HG02610 (cell line): Measurements from ENCODE around the gene LYPD4.
A peak's percentile ranks its signal among the peaks of the same experiment; 100 is the strongest.

Source experiments
- ATAC-seq: cut with Tn5 transposase; IDR thresholded peaks from one replicate; pipeline ENCODE4 v1.9.1; 2021; ENCODE audit warnings: mild to moderate bottlenecking, moderate library complexity; ENCODE audit not compliant: unreplicated experiment

Gene LYPD4

GRCh38 chr19:41844601-41845000 lies at the start of gene LYPD4:
LYPD4 (minus strand) TSS chr19:41844683; CDS start chr19:41839285, 5,398 bp downstream.
- ATAC-seq = no peak

- ATAC-seq = no peak
Measured at GRCh38 chr19:41893899-41894298, 49.4 kb upstream of the LYPD4 start.

DNA sequence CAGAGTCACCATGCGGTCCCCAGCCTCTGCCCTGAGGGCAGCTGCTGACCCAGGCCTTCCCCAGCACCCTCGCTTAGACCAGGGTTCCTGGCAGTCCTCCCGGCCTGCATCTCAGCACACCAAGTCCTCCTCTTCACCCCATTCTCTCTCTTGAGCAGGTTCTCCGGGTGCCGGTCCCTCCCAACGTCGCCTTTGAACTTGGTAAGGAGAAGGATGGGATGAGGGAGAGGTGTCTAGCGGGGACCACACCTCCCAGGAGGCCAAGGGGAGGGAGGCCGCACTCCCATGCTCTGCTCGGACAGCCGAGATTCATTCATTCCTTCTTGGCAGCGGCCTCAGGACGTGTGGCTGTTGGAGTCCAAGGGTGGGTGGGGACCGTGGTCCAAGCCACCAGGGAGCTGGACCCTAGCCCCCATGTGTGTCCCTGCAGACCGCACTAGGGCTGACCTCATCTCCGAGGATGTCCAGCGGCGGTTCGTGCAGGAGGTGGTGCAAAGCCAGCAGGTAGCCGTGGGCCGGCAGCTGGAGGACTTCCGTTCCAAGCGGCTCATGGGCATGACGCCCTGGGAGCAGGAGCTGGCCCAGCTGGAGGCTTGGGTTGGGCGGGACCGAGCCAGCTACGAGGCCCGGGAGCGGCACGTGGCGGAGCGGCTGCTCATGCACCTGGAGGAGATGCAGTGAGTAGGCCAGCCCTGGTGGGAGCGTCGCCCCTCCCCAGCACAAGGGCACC lies 47.9 kb upstream of the LYPD4 start:
- ATAC-seq = no peak

GRCh38 chr19:41890936-41891335 lies 46.5 kb upstream of the LYPD4 start:
- ATAC-seq = no peak

- no peak for ATAC-seq
Measured at GRCh38 chr19:41889896-41890295, 45.4 kb upstream of the LYPD4 start.

GRCh38 chr19:41888926-41889325 lies 44.4 kb upstream of the LYPD4 start:
- ATAC-seq = no peak

GRCh38 chr19:41887711-41888382 lies 43.4 kb upstream of the LYPD4 start:
- ATAC-seq = no peak

DNA sequence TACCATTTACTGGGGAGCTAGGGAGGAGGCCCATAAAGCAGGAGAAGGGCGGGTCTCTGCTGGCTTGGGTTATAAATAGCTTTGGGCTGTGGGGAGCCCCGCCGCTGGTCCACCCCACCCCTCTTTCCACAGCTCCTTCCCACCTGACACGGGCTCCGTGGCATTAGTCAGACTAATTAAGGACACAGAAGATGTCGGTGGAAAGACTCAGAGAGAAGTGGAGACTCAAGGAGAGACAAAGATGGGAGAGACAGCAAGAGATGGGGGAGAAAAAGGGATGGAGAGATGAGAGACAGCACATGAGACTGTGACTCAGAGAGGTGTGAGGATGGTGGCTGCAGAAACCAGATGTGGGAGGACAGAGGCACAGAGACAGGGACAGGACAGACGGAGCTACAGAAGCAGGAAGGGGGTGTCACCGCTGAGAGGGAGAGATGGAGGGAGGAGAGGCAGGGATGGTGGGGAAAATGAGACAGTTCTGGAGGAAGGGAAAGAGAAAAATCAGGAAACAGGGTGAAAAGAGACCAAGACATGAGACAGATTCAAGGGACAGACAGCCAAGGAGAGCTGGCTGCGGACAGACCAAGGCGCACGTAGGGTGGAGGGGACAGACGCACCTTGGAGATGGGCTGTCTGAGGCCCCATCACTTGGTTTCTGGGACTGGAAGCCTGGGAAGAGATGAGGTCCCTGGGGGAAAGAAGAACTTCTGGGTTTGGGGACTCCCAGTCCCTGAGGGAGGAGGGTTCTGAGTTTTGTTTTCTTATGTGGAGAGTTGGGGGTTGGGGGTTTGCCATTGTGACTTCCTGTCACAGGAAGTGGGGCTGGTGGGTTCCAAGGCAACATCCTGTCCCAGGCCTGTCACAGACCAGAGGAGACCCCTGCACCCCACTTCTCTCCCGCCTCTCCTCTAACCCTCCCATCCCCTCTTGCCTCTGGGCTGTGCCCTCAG lies 42.6 kb upstream of the LYPD4 start:
- ATAC-seq = no peak

- ATAC-seq = peak; percentile 76
Measured at GRCh38 chr19:41883821-41884733, 39.6 kb upstream of the LYPD4 start.

- ATAC-seq = no peak
Measured at GRCh38 chr19:41883463-41883820, 39.0 kb upstream of the LYPD4 start.

- ATAC-seq = no peak
Measured at GRCh38 chr19:41882568-41883462, 38.3 kb upstream of the LYPD4 start, which contains the start of gene ARHGEF1. ARHGEF1 (plus strand) TSS chr19:41883184; CDS start chr19:41888083, 4,899 bp downstream.

DNA sequence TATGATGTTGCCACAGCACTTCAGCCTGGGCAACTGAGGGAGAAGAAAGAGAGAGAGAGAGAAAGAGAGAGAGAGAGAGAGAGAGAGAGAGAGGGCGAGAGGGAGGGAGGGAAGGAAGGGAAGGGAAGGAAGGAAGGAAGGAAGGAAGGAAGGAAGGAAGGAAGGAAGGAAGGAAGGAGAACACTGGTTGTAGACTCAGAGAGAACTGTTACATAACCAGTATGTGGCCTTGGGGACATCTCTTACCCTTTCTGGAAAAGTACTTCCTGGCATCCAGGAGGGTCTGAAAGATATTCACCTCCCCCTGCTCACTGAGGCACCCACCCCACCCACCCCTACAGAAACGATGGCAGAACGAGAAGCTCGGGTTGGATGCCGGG lies 35.8 kb upstream of the LYPD4 start:
- no peak for ATAC-seq

GRCh38 chr19:41879670-41880328 lies 35.3 kb upstream of the LYPD4 start:
- no peak for ATAC-seq

- no peak for ATAC-seq
Measured at GRCh38 chr19:41879080-41879479, 34.6 kb upstream of the LYPD4 start.

GRCh38 chr19:41877916-41878905 lies 33.7 kb upstream of the LYPD4 start:
- peak; percentile 32 for ATAC-seq

DNA sequence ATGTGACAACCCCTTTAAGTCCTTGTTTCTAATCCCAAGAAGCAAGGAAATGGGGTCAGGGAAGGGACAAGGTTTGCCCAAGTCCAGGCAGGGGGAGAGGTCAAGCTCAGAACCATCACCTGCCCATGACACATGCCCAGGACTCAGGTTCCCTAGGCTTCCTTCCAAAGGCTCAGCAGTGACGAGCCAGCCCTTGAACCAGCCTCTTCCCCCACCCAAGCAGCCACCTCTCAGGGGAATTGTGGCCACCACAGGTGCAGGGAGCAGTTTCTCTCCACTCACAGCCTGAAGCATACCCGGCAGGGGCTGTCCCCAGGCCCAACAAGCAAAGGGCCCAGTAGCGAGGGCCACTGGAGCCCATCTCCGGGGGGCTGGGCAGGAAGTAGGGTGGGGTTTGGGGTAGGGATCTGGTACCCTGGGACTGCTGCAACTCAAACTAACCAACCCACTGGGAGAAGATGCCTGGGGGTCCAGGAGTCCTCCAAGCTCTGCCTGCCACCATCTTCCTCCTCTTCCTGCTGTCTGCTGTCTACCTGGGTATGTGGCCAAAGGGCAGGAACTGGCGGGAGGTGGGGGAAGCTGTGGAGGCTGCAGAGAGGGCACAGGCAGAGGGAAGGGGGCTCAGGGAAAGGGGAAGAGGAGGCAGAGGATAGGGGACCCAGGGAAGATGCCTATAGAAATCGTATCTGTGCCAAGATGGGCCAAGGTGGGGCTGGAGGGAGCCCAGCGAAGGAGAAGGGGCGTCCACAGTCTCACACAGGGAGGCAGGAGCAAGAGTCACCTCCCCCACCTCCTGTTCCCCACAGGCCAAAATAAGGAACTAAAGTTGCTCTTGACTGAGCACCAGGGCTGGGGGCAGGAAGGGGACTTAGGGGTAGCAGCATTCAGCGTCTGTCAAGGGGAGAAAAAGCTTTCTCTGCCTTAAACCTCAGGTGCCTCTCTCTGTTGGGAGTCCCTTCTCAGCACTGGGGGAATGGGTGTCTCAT lies 32.7 kb upstream of the LYPD4 start, which contains the start of gene CD79A:
Gene CD79A, plus strand, starts transcription at position 433 of the 986 bp plus-strand sequence. Its CDS starts 26 bp downstream, at position 459.
- ATAC-seq = peak; percentile 63
